Hematopoietic multipotent progenitor cell treated with erythropoietin and hydrocortisone succinate and interleukin-3 and kit ligand, for 8 days (in vitro differentiated cells): ENCODE results near the gene ANKRD50.

Experiments used
- DNase-seq: peaks from one replicate; pipeline ENCODE4 v3.0.0-alpha.2; 2015

The ANKRD50 gene

DNA sequence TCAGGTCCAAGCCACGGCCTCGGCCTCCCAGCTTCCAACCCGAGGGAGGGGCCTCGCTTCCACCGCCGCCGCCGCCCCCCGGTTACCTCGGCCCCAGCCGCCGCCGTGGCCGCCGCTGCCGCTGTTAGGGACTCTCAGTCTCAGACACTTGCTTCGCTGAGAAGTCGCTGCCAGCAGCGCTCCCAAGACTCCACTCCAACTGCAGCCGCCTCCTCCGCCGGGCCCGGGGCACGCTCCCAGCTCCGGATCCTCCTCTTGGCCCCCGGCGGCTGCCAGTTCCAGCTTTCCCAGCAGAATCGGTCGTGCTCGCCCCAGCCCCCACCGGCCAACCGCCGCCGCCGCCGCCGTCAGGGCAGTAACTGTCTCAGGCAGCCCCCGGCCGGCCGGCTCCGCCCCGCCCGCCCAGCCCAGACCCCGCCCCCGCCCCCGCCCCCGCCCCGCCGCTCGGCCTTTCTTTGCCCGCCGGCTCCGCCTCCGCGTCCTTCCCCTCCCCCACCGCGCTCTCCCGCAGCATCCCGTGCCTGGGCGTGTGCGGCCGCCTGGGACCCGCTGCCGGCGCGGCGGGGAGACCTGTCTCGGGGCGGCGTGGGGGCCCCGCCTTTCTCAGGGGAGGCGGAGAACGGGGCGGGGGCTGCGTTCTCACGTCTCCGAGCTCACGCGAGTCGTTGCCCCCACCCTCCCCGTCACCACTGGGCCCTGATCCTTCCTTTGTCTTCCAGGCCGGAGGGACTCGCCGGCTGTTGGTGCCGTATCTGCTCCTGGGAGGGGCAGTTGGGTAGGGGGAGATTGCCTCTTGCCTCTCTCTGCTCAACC lies at the start of gene ANKRD50:
ANKRD50 (minus strand) TSS at position 361 of the 813 bp plus-strand sequence. CDS start 2,221 bp downstream, outside the sequence.
- DNase-seq = peak; percentile 89

- no peak for DNase-seq
Measured at GRCh38 chr4:124757126-124757525, 44.6 kb upstream of the ANKRD50 start.

GRCh38 chr4:124754681-124755080 lies 42.1 kb upstream of the ANKRD50 start:
- DNase-seq = no peak

GRCh38 chr4:124753941-124754581 lies 41.5 kb upstream of the ANKRD50 start:
- no peak for DNase-seq

DNA sequence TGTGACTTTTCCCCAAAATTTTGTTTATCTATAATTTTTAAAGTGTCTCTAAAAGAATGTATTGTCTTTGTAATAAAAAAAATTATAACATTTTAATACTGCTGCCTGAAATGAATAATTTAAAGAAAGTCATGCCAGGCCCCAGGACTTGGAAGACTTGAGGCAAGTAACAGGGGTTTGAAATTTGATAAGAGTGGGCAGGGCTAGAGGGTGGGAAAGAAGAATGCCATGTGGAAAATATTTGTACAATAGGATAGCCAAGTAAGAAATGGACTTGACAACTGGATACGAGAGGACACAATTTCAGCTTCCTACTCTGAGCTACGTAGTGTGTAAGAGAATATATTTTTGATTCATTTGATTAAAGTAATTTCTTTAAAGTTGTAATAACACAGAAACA lies 36.9 kb upstream of the ANKRD50 start:
- DNase-seq = no peak

DNA sequence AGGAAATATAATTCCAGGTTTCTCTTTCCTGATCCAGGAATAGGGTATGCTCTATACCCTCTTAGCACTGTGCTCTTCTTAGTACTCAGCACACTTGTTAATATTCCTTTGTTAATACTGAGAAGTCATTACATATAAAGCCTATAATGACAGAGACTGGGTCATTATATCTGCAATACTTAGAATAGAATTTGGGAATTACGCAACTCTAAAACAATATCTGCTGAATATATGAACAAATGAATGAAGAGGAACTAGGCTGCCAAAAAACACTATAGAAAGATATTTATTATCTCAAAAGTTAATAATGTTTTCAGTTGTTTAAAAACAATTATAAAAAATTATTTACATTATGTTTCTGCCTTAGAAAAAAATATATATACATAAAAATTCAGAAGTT lies 36.4 kb upstream of the ANKRD50 start:
- no peak for DNase-seq

DNA sequence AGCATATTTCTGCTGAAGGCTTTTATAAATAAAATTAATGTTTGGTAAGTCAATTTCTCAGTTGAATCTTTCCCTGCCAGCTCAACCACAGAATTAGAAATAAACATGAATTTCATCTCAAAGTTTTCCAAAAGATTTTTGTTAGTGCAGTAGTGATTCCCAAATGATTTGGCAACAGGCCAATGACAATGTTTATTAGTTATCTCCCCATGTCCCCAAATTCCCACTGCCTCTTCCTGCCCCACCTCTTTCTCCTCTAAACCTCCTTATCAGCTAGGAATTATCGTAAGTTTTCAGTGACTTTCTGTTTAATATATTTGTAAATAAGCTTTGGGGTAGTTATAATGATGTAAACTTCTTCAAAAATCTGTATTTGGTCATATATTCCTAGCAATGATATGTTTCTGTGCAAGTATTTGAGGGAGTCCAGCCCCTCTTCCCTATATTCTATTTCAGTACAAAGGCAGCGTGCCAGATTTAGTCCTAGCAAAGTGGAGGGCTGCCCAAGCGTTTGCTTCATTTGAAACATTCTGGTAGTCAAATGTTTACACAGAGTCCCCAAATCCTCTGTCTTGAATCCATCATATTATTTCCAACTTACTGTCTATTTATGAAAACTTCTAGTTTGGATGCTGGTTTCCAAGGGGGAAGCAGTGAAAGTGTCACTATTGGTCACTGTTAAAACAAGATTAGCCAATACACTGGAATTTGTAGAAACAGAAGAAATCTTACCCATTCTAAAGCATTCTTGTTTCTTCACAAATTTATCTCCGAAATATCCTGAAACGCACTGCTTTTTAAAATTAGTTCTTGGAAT lies 33.7 kb upstream of the ANKRD50 start:
- no peak for DNase-seq

DNA sequence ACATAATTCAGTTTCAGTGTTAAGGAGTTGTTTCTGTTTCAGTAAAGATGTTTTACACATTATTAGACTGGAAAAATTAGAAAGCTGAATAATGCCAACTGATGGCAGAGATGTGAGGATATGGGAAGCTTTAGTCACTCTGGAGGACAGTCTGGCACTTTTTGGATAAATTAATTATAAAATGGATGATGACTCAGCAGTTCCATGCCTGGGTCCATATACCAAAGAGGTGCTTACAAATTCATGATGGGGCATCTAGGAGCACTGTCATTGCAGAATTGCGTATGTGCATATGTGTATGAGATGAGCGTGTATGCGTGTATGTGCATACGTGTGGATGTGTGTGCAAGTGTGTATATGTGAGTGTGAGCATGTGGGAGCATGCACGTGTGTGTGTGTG lies 31.2 kb upstream of the ANKRD50 start:
- no peak for DNase-seq

GRCh38 chr4:124740501-124740900 lies 28.0 kb upstream of the ANKRD50 start:
- no peak for DNase-seq

- no peak for DNase-seq
Measured at GRCh38 chr4:124738994-124739393, 26.5 kb upstream of the ANKRD50 start.

DNA sequence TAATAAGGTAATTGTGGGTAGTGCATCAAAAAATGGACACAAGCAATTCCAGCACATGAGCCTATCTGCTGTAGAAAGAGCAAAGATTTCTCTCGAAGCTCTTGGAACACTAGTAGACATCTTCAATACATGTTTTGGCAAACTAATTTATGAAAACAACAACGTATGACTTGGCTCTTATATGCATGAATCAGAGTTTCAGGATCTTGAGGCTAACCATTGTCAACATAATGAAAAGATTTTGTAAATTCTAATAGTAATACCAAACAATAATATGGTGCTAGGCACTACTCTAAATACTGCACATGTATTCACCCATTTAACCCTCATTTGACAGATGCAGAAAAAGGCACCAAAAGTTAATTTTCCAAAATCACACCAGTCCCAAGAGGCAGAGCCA lies 25.1 kb upstream of the ANKRD50 start:
- DNase-seq = no peak

- DNase-seq = no peak
Measured at GRCh38 chr4:124736526-124736925, 24.0 kb upstream of the ANKRD50 start.

DNA sequence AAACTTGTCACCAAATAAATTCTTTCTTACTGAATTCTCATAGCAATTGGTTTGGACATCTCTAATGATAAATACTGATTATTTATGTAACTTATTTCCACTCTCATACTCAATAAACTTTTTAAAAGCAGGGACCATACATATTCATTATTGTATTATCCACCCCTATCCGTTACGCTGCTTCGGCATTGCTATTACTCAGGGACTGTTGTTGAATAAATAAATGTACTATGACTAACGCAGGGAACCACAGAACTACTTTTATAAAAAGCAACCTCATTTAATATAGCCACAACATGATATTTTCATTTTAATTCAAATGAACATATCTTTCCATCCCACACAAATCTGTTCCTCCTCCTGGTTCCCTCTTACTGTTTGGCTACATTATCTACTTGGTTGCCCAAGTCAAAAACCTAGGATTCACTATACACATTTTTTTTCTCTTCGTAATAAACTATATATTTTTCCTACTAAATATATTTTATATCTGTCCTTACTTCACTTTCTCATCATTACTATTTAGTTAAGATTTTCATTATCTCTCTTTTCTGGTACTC lies 14.9 kb upstream of the ANKRD50 start:
- no peak for DNase-seq

GRCh38 chr4:124726269-124726668 lies 13.7 kb upstream of the ANKRD50 start:
- DNase-seq = no peak

DNA sequence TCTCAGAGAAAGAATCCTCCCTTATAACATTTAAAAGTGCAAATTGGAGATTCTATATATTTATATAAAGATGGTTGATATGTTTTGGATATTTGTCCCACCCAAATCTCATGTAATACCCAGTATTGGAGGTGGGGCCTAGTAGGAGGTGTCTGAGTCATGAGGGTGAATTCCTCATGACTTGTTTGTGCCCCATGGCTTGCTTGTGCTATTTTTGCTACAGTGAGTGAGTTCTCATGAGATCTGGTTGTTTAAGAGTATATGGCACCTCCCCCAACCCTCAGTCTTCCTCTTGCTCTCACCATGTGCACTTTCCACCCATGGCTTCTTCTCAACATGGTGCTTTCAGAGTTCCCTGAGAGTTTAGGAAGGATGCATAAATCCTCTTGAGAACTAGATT lies 9.5 kb upstream of the ANKRD50 start:
- DNase-seq = no peak

- DNase-seq = no peak
Measured at GRCh38 chr4:124717101-124717500, 4.6 kb upstream of the ANKRD50 start.

DNA sequence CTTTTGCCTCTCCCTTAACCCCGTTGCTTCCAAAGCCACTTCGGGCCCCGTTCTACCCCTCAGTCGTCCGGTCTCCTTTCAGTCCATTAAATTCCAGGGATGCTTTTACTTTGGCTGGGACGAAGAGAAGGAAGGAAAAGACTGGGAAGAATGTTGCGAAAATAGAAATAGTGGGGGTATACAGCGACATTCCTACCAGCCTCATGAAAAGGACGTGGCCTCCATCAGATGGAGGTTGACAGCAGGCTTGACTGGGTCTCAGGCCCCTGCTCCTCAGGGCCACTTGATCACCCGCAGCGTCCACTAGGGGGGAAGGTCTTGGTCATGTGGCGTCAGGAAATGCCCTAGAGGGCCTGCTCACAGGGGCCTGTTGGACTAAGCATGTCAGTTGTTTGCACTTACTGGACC lies 657 bp upstream of the ANKRD50 start:
- DNase-seq = peak; percentile 86

GRCh38 chr4:124711471-124712371 lies 811 bp downstream of the ANKRD50 start:
- DNase-seq = peak; percentile 79

DNA sequence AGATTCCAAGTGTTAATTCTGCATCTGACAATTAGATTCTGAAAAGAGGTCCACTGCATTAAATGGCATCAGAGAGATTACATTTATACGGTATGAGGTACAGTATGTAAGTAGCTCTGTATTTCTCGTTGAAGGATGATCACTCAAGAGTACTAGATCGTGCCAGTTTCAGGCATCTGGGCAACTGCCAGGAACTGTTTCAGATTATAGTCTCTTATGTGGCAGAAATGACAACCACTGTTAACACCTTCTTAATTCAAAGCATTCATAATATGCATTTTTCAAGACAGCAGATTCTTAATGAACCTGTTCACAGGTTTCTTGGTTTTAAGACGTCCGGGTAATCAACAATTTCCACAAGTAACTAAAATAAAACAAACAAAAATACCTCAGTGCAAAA lies 1.6 kb downstream of the ANKRD50 start:
- peak; percentile 62 for DNase-seq

GRCh38 chr4:124710015-124710741 lies 2.4 kb downstream of the ANKRD50 start:
- no peak for DNase-seq

DNA sequence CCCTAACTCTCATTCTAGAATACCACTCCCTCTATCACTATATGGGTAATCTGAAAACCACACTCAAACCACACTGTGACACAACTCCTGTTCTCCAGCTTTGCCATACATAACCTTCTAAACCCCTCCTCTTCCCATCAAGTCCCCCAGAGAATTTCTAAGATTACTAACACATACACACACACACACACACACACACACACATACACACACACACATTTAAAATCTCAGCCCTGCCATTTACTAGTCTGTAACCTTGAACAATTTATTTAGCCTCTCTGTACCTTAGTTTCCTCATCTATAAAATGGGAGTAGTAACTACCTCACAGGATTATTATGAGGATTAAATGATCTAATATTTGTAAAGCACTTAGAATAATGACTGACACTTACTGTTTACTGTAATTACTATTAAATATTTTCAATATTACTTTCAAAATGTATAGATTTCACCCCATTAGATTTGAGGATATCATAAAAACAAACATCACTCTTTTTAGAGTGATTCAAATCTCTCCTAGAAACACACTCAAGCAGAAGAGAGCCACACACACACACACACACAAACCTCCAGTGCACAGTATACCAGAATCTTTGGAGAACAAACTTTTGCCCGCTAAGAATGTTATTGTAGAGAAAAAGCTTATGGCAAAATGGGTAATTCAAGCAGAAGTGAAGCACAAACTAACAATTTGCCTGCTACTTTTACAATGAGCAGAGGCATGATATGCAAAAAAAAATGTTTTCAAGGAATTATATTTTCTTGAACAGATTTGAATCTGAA lies 3.8 kb downstream of the ANKRD50 start:
- DNase-seq = peak; percentile 16
